Suprapubic skin (tissue), 4 donors: Measurements from ENCODE around the gene LRRC4C. TPM values are rescaled to one million over a fixed set of nuclear protein-coding genes. Genes with fewer than 3 reads are reported as not detected.

Experiments
- DNase-seq, 2 donors: peaks; one replicate each; pipeline ENCODE4 v3.0.0-alpha.2; 2019; ENCODE audit warnings: low spot score in 2 of 2
- H3K27ac ChIP-seq: fragments of 200-600 bp; sonication (generic); one replicate; pipeline ENCODE4 v1.5.1; 2019
- H3K27me3 ChIP-seq: fragments of 200-600 bp; sonication (generic); one replicate; pipeline ENCODE4 v1.5.1; 2019
- H3K36me3 ChIP-seq: fragments of 200-600 bp; sonication (generic); one replicate; pipeline ENCODE4 v1.5.1; 2019
- H3K4me1 ChIP-seq: fragments of 200-600 bp; sonication (generic); one replicate; pipeline ENCODE4 v1.5.1; 2019
- H3K4me3 ChIP-seq: fragments of 200-600 bp; sonication (generic); one replicate; pipeline ENCODE4 v1.5.1; 2019; ENCODE audit warnings: mild to moderate bottlenecking
- H3K9me3 ChIP-seq: fragments of 200-600 bp; sonication (generic); one replicate; pipeline ENCODE4 v1.5.1; 2019
- EP300 ChIP-seq: sonication (generic); formaldehyde crosslinking; IDR thresholded peaks from one replicate; pipeline ENCODE4 v1.6.1; 2017; ENCODE audit warnings: antibody characterized with exemption
- POLR2A ChIP-seq, 2 donors: fragments of 450-650 bp; IDR thresholded peaks; one replicate each; pipeline ENCODE4 v1.6.1; 2017; ENCODE audit warnings: antibody characterized with exemption in 2 of 2, mild to moderate bottlenecking in 2 of 2, moderate library complexity in 2 of 2
- POLR2AphosphoS5 ChIP-seq, 3 donors: sonication (generic); formaldehyde crosslinking; IDR thresholded peaks; one replicate each; pipeline ENCODE4 v1.6.1; 2017; ENCODE audit warnings: antibody characterized with exemption in 3 of 3
- WGBS: methylation state at CpG from one replicate; pipeline ENCODE4 v1.1.5; 2018; 5-methylcytosine and 5-hydroxymethylcytosine counted together
- total RNA-seq, 4 donors: library from RNA; depleted of rRNA; stranded (reverse); fragments of >200 nt; gene quantifications; one replicate each; pipeline ENCODE4 v1.1.0, GENCODE V29; 2016
- TF ChIP-seq, protein P1 (sequence below), 2 donors: fragments of 200-600 bp in 1 of 2; fragments of 450-650 bp in 1 of 2; sonication (generic) in 1 of 2; IDR thresholded peaks; one replicate each; pipeline ENCODE4 v1.5.1; 2016 to 2019; ENCODE audit warnings: antibody characterized with exemption in 2 of 2, mild to moderate bottlenecking in 1 of 2, moderate library complexity in 1 of 2

The LRRC4C gene
- total RNA-seq, 4 donors from 2014 or later, result 0.19 to 1.1 (median 0.60) TPM; not detected in 1

DNA sequence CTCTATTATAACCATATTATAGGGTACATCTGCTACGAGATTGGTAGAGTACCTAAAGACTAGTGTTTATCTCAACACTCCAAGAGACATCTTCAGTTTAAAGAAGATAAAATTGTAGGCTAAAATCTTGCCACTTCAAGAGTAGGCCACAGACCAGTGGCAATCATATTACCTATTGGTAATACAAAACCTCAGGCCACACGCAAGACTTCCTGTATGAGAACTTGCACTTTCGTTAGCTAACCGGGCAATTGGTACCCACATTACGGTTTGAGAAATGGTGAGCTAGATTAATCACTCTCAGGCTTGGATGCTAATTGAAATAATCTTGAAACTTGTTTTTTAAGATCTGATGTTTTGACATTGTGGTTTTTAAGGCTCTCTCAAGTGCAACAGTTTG lies 772.7 kb downstream of the LRRC4C start:
- TF ChIP-seq, protein P1, sequence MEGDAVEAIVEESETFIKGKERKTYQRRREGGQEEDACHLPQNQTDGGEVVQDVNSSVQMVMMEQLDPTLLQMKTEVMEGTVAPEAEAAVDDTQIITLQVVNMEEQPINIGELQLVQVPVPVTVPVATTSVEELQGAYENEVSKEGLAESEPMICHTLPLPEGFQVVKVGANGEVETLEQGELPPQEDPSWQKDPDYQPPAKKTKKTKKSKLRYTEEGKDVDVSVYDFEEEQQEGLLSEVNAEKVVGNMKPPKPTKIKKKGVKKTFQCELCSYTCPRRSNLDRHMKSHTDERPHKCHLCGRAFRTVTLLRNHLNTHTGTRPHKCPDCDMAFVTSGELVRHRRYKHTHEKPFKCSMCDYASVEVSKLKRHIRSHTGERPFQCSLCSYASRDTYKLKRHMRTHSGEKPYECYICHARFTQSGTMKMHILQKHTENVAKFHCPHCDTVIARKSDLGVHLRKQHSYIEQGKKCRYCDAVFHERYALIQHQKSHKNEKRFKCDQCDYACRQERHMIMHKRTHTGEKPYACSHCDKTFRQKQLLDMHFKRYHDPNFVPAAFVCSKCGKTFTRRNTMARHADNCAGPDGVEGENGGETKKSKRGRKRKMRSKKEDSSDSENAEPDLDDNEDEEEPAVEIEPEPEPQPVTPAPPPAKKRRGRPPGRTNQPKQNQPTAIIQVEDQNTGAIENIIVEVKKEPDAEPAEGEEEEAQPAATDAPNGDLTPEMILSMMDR (IDR thresholded peaks at IDR 0.05), result no peak
- TF ChIP-seq POLR2A (IDR thresholded peaks at IDR 0.05), result no peak
- no peak for TF ChIP-seq POLR2AphosphoS5 (IDR thresholded peaks at IDR 0.05)
- no peak for TF ChIP-seq EP300

DNA sequence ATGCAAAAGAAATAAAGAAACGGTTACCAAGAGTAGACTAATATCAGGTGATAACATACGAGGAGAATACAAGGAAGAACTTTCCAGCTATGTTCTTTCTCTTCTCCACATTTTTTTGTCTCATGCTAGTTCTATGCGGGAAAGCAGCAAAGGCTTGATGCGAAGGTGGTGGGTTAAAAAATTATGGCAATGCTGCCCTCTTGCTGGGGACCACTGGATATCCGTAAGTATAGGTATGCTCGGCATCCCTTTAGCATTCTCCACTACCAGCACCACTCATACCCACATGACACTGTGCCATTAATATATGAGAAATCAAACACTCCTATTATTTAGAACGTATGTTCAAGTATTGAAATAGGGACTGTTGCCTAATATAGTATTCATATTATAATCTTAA lies 776.4 kb downstream of the LRRC4C start:
- WGBS, result 93% methylated on average over 7 of the region's 7 CpGs
- Histone ChIP-seq H3K9me3 (peaks cover 4% of the 10 kb centered on the region), H3K36me3 (no peaks in the 10 kb centered on the region), H3K27ac (no peak overlapping the region), H3K4me1 (no peaks in the 10 kb centered on the region), H3K4me3 (no peak overlapping the region), H3K27me3 (no peaks in the 10 kb centered on the region)
- no peak for TF ChIP-seq POLR2AphosphoS5 (IDR thresholded peaks at IDR 0.05)
- no peak for TF ChIP-seq EP300
- TF ChIP-seq POLR2A (IDR thresholded peaks at IDR 0.05), result no peak
- TF ChIP-seq, protein P1 (IDR thresholded peaks at IDR 0.05), result no peak
- DNase-seq, result no peak

More for the DNA sequence above, 772.7 kb downstream of the LRRC4C start:
- no peak overlapping the region for H3K4me3 ChIP-seq
- H3K27me3 ChIP-seq, result no peaks in the 10 kb centered on the region
- DNase-seq, result no peak
- H3K36me3 ChIP-seq, result no peaks in the 10 kb centered on the region
- peaks cover 4% of the 10 kb centered on the region for H3K9me3 ChIP-seq
- H3K27ac ChIP-seq, result no peak overlapping the region
- no peaks in the 10 kb centered on the region for H3K4me1 ChIP-seq
- 87% methylated on average over 5 of the region's 5 CpGs for WGBS

DNA sequence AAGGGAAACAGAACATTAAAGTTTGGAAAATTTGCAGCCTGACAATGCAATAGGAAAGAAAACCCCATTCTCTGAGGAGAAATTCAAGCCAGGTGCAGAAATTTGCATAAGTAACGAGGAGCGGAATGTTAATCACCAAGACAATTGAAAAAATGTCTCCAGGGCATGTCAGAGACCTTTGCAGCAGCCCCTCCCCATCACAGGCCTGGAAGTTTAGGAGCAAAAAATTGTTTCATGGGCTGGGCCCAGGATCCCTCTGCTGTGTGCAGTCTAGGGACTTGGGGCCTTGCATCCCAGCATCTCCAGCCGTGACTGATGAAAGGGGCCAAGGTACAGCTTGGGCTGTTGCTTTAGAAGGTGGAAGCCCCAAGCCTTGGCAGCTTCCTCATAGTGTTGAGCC lies 780.2 kb downstream of the LRRC4C start:
- no peak overlapping the region for H3K27ac ChIP-seq
- H3K4me1 ChIP-seq, result no peaks in the 10 kb centered on the region
- H3K36me3 ChIP-seq, result no peaks in the 10 kb centered on the region
- no peak overlapping the region for H3K4me3 ChIP-seq
- DNase-seq, result no peak
- H3K27me3 ChIP-seq, result no peaks in the 10 kb centered on the region
- no peak for TF ChIP-seq POLR2A (IDR thresholded peaks at IDR 0.05)
- TF ChIP-seq, protein P1 (IDR thresholded peaks at IDR 0.05), result no peak
- no peak for TF ChIP-seq EP300
- no peak for TF ChIP-seq POLR2AphosphoS5 (IDR thresholded peaks at IDR 0.05)
- no peaks in the 10 kb centered on the region for H3K9me3 ChIP-seq
- 74% methylated on average over 3 of the region's 3 CpGs for WGBS

DNA sequence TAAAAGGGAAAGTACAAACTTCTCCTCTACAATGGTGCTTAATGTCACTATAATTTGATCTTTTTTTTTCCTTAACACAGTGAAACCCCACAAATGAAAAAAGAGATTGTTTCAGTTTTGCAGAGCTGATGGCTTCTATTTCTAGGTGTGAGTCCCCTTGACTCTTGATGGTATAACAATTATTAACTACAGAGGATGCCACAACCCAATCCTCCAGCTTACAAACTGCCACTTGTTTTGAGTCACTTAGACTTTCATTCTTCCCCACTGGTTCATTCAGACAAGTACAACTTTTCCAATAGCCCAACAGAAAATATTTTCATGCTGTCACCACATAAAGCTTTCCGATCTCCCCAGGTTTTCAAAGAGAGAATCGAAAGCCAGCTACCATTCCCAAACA lies 812.2 kb downstream of the LRRC4C start:
- WGBS, result 64% methylated on average over 2 of the region's 2 CpGs
- Histone ChIP-seq H3K9me3 (peaks cover 3% of the 10 kb centered on the region), H3K4me3 (no peak overlapping the region), H3K36me3 (no peaks in the 10 kb centered on the region), H3K4me1 (no peaks in the 10 kb centered on the region), H3K27me3 (no peaks in the 10 kb centered on the region), H3K27ac (no peak overlapping the region)
- no peak for DNase-seq
- TF ChIP-seq, protein P1 (IDR thresholded peaks at IDR 0.05), result no peak
- TF ChIP-seq POLR2AphosphoS5 (IDR thresholded peaks at IDR 0.05) (no peak), EP300 (no peak), POLR2A (IDR thresholded peaks at IDR 0.05) (no peak)

DNA sequence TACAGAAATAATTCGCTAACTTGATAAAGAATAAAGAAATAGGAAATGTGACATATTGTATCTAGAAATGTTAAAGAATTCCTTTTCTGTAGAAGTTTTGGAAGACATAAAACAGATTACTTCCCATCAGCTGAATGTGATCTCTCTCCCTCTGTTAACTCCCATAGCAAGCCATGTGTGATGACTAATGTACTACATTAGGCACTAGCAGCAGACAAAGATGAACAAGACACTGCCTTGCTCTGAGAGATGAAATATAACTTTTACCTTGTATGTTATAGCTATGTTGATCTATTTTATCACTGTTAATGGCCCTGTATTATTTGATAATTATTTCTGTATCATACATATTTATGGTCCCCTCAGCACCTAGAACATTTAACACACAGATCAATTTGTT lies 817.2 kb downstream of the LRRC4C start:
- no peaks in the 10 kb centered on the region for H3K4me1 ChIP-seq
- peaks cover 3% of the 10 kb centered on the region for H3K9me3 ChIP-seq
- TF ChIP-seq POLR2AphosphoS5 (IDR thresholded peaks at IDR 0.05), result no peak
- TF ChIP-seq EP300, result no peak
- TF ChIP-seq POLR2A (IDR thresholded peaks at IDR 0.05), result no peak
- TF ChIP-seq, protein P1 (IDR thresholded peaks at IDR 0.05), result no peak
- no peak overlapping the region for H3K4me3 ChIP-seq
- 76% methylated on average over 1 of the region's 1 CpG for WGBS
- no peak overlapping the region for H3K27ac ChIP-seq
- H3K36me3 ChIP-seq, result no peaks in the 10 kb centered on the region
- no peaks in the 10 kb centered on the region for H3K27me3 ChIP-seq
- no peak for DNase-seq
